A673 (cell line): ENCODE measurements around the gene ATP10A. TPM values are rescaled to one million over a fixed set of nuclear protein-coding genes. Genes with fewer than 3 reads are reported as not detected.

Experiments
- BruUV-seq: library from RNA; stranded (reverse); fragments of 400-500 nt; replicated peaks from 2 replicates; lab custom pipeline; 2021; lab: Mats Ljungman, UMichigan
- CTCF ChIA-PET: fragments of 300-600 bp; sonication (Branson Sonifier 250); formaldehyde crosslinking; loops from one replicate; lab custom pipeline; 2022; ENCODE audit warnings: antibody characterized with exemption; lab: Charles Lee
- POLR2A ChIA-PET: fragments of 300-600 bp; sonication (Branson Sonifier 250); formaldehyde crosslinking; loops from one replicate; lab custom pipeline; 2022; ENCODE audit warnings: antibody characterized with exemption; ENCODE audit not compliant: low non-redundant PET; lab: Charles Lee
- DNase-seq: peaks from one replicate; pipeline ENCODE4 v3.0.0-alpha.2; 2015; ENCODE audit warnings: low spot score
- H3K27ac ChIP-seq: fragments of 200-600 bp; sonication (generic); 2 replicates; pipeline ENCODE4 v1.5.1; 2016; ENCODE audit warnings: mixed run types, low read depth, mild to moderate bottlenecking, mixed read lengths, antibody characterized with exemption, low read length; ENCODE audit not compliant: poor library complexity, severe bottlenecking
- H3K27me3 ChIP-seq: fragments of 200-600 bp; sonication (generic); replicated peaks from 2 replicates; pipeline ENCODE4 v1.6.1; 2017; ENCODE audit warnings: mixed run types, low read depth, mild to moderate bottlenecking, mixed read lengths, antibody characterized with exemption, low read length; ENCODE audit not compliant: insufficient read depth, poor library complexity
- H3K36me3 ChIP-seq: fragments of 200-600 bp; sonication (generic); 2 replicates; pipeline ENCODE4 v1.6.1; 2016; ENCODE audit warnings: mixed run types, mild to moderate bottlenecking, mixed read lengths, antibody characterized with exemption, low read length; ENCODE audit not compliant: insufficient read depth, poor library complexity, severe bottlenecking
- H3K4me1 ChIP-seq: fragments of 200-600 bp; sonication (generic); 2 replicates; pipeline ENCODE4 v1.6.1; 2017; ENCODE audit warnings: mixed run types, mild to moderate bottlenecking, mixed read lengths, antibody characterized with exemption, low read length; ENCODE audit not compliant: insufficient read depth, poor library complexity, severe bottlenecking
- H3K4me3 ChIP-seq: fragments of 200-600 bp; sonication (generic); 2 replicates; pipeline ENCODE4 v1.5.1; 2016; ENCODE audit warnings: low read depth, mixed run types, mild to moderate bottlenecking, mixed read lengths, low read length; ENCODE audit not compliant: poor library complexity, severe bottlenecking
- H3K9me3 ChIP-seq: fragments of 200-600 bp; sonication (generic); 2 replicates; pipeline ENCODE4 v1.6.1; 2016; ENCODE audit warnings: mixed run types, low read depth, mild to moderate bottlenecking, mixed read lengths, antibody characterized with exemption, low read length; ENCODE audit not compliant: poor library complexity, severe bottlenecking
- CTCF ChIP-seq: fragments of 300-800, 200-600 bp; sonication (generic); conservative IDR thresholded peaks from 2 replicates; pipeline ENCODE4 v1.5.1; 2017; ENCODE audit warnings: low read depth, mild to moderate bottlenecking, antibody characterized with exemption, low read length, moderate library complexity, mixed read lengths
- EZH2 ChIP-seq: fragments of 200-600 bp; sonication (generic); IDR thresholded peaks from 2 replicates; pipeline ENCODE4 v1.6.1; 2017; ENCODE audit warnings: borderline replicate concordance, low read depth, mild to moderate bottlenecking, mixed read lengths, antibody characterized with exemption, low read length; ENCODE audit not compliant: poor library complexity, severe bottlenecking
- intact Hi-C: fragments of 100-400 bp; cut with micrococcal nuclease; formaldehyde crosslinking; loops from one replicate; pipeline ENCODE4 v1.10.0; 2022; ENCODE audit not compliant: unreplicated experiment
- total RNA-seq: library from RNA; stranded (reverse); gene quantifications from 2 replicates; pipeline ENCODE4 v1.2.3, GENCODE V29; 2021

The ATP10A gene
- total RNA-seq, 1 experiment from 2014 or later, result not detected

DNA sequence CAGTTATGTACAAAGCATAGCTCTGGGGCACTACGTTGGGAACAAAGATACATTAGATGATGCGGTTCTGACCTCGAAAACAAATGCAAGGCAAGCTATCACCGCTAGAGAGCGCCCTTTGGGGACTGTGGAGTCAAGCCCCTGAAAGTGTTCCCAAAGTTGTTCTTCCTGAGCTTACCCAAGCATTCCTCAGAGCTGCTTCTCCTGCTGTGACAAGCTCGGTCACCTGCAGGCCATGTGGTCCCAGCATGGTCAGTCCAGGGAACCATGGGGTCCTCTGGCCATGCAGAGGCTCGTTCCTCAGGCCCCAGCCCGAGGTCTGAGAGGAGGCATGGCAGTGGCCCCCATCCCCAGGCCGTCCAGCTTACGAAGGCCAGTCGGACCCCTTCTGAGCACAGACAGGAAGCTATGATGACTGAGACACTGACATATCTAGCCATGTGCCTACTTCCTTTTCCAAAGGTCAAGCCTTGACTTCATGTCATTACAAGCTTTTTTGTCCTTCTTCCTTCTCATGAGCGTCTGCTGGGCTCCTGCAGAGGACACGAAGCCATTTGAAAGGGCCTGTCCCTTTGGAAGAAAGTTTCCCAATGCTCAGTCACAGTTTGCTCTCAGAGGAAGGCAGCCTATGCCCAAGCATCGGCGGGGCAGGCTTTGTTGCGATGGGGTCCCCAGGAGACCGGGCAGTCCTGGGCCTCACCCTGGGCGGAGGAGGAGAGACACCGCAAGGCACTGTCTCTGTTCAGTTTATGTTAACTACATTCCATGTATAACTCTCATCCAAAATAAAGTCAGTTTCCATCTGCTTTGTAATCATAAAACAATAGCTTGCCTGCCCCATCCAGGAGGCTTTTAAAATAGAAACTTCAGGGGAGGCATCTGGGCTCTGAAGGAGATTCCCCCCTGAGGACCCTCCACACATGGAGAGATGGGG, 79.3 kb downstream of the ATP10A start:
- ChIA-PET CTCF (no interaction called here), POLR2A (no interaction called here)
- DNase-seq, result peak; percentile 25
- peaks cover 16% of the 10 kb centered on the region for H3K9me3 ChIP-seq
- H3K4me3 ChIP-seq, result no peak overlapping the region
- H3K27me3 ChIP-seq, result no peaks in the 10 kb centered on the region
- H3K36me3 ChIP-seq, result no peaks in the 10 kb centered on the region
- no peak overlapping the region for H3K27ac ChIP-seq
- H3K4me1 ChIP-seq, result no peaks in the 10 kb centered on the region
- BruUV-seq, result no TSS peak
- intact Hi-C loops, result no loop called here
- TF ChIP-seq EZH2, result no peak
- TF ChIP-seq CTCF, result peak; percentile 31; the same call in 1 of the 2 replicates

DNA sequence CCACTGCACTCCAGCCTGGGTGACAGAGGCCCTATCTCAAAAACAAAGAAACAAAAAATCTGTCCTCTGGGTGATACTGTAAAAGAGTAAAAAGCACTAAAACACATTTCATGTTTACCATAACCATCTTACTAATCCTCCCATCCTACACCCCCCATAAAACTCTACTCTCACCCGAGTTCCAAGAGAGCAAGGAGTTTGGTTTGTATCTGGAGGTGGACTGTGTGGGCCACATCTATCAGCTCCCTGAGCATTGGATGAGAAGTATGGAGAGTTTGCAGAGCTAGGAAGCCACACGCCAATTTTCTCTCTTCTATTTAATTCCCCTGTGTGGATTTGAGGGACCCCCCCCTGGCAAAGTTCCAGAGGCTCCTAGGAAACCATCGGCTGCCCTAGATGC, 80.0 kb downstream of the ATP10A start:
- no peak overlapping the region for H3K27ac ChIP-seq
- no peaks in the 10 kb centered on the region for H3K4me1 ChIP-seq
- peaks cover 12% of the 10 kb centered on the region for H3K9me3 ChIP-seq
- H3K27me3 ChIP-seq, result no peaks in the 10 kb centered on the region
- TF ChIP-seq EZH2, result no peak
- TF ChIP-seq CTCF, result no peak
- no peaks in the 10 kb centered on the region for H3K36me3 ChIP-seq
- no peak for DNase-seq
- ChIA-PET CTCF (no interaction called here), POLR2A (no interaction called here)
- intact Hi-C loops, result no loop called here
- no TSS peak for BruUV-seq
- no peak overlapping the region for H3K4me3 ChIP-seq

DNA sequence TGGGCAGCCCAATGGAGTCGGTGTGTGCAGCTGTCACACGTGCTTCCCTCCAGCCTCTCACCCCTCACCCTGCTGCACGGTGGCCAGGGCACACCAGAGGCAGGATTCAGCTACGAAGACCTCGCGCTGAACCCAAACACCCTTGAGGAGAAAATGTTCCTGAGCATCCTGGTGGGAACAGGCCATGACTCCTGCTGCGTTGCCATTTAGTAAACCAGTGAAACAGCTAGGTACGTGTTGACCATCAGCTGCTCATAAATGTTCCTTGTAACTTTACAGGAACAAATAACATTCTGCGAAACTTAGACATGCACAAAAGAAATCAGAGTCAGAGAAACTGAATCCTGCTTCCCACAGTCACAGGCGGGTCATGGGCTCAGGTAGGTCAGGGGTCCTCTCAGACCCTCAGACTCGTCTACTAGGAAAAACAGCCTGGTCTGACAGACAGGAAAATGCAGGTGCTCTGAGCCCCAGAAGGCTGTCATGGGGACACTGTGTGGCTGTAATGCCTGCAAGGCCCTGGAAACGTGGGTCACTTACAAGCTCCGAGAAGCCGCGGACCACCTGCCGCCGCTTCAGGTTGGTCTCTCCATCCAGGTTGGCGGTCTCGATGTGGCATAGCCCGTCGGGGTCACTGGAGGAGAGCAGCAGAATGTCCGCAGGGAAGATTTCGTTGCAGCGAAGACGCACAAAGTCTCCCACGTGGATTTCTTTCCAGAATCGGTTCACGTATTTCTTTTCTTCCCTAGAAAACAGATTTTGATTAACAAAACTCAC, 82.5 kb downstream of the ATP10A start:
- no peak overlapping the region for H3K4me3 ChIP-seq
- no peak for TF ChIP-seq EZH2
- no peak for TF ChIP-seq CTCF
- H3K9me3 ChIP-seq, result peaks cover 12% of the 10 kb centered on the region
- CTCF ChIA-PET, result no interaction called here
- no TSS peak for BruUV-seq
- no peaks in the 10 kb centered on the region for H3K4me1 ChIP-seq
- no peaks in the 10 kb centered on the region for H3K27me3 ChIP-seq
- DNase-seq, result no peak
- intact Hi-C loops, result no loop called here
- POLR2A ChIA-PET, result interaction anchor here (0.6 kb wide), 1 partner anchor 170 kb away, joined by 3 read pairs; no protein-coding TSS in a partner anchor
- H3K27ac ChIP-seq, result no peak overlapping the region
- no peaks in the 10 kb centered on the region for H3K36me3 ChIP-seq
